HEK293 (cell line): ENCODE measurements around the gene CHST14.

ENCODE experiments used
- CTCF ChIA-PET: fragments of 350-600 bp; formaldehyde crosslinking; extraction: SDS; loops from one replicate; lab custom pipeline; 2021; ENCODE audit warnings: antibody characterized with exemption; lab: Yijun Ruan, JAX
- POLR2A ChIA-PET: fragments of 300-600 bp; formaldehyde crosslinking; extraction: SDS; loops from one replicate; lab custom pipeline; 2020; ENCODE audit warnings: antibody characterized with exemption, inconsistent platforms; lab: Yijun Ruan, JAX
- H3K27ac ChIP-seq: fragments of 200-500 bp; sonication (Bioruptor generic); 2 replicates; pipeline ENCODE4 v1.5.1; 2014; ENCODE audit warnings: low read depth, low read length, control low read depth, inconsistent platforms; ENCODE audit errors: extremely low read depth
- H3K36me3 ChIP-seq, 2 experiments: fragments of 200-500 bp in 1 of 2; sonication (Bioruptor generic) in 1 of 2; 1 replicate in 1 of 2; 2 replicates in 1 of 2; pipeline ENCODE4 v1.5.1; 2014 to 2017; ENCODE audit warnings: inconsistent platforms in 2 of 2, low read length in 2 of 2; ENCODE audit not compliant: control insufficient read depth in 2 of 2, insufficient read depth in 1 of 2
- H3K4me1 ChIP-seq: fragments of 200-500 bp; sonication (Bioruptor generic); 2 replicates; pipeline ENCODE4 v1.5.1; 2014; ENCODE audit warnings: mild to moderate bottlenecking, low read length, inconsistent platforms; ENCODE audit not compliant: control insufficient read depth, insufficient read depth
- H3K4me3 ChIP-seq: 2 replicates; pipeline ENCODE4 v1.5.1; 2011; ENCODE audit warnings: low read depth, mild to moderate bottlenecking, control low read depth, low read length, moderate library complexity
- H3K9me3 ChIP-seq: fragments of 200-500 bp; sonication (Bioruptor generic); 2 replicates; pipeline ENCODE4 v1.5.1; 2014; ENCODE audit warnings: low read depth, low read length, inconsistent platforms; ENCODE audit not compliant: control insufficient read depth, insufficient read depth
- SETDB1 ChIP-seq: IDR thresholded peaks from one replicate; pipeline ENCODE4 v1.6.1; 2017; ENCODE audit warnings: mild to moderate bottlenecking, low read length, moderate library complexity, mixed read lengths; ENCODE audit not compliant: insufficient read length
- YY1 ChIP-seq: fragments of 450-650 bp; formaldehyde crosslinking; IDR thresholded peaks from 2 replicates; pipeline ENCODE4 v1.5.1; 2018; ENCODE audit warnings: missing biosample characterization, missing genetic modification characterization
- ZBTB1 ChIP-seq: fragments of 450-650 bp; formaldehyde crosslinking; IDR thresholded peaks from 2 replicates; pipeline ENCODE4 v1.5.1; 2016; ENCODE audit warnings: missing biosample characterization, missing genetic modification characterization
- ZBTB20 ChIP-seq: fragments of 450-650 bp; formaldehyde crosslinking; IDR thresholded peaks from 2 replicates; pipeline ENCODE4 v1.5.1; 2016; ENCODE audit warnings: missing biosample characterization, missing genetic modification characterization
- ZFP37 ChIP-seq: fragments of 450-650 bp; formaldehyde crosslinking; IDR thresholded peaks from 2 replicates; pipeline ENCODE4 v1.5.1; 2016; ENCODE audit warnings: missing biosample characterization, missing genetic modification characterization
- ZFP41 ChIP-seq: fragments of 450-650 bp; formaldehyde crosslinking; IDR thresholded peaks from 2 replicates; pipeline ENCODE4 v1.5.1; 2016; ENCODE audit warnings: missing biosample characterization, missing genetic modification characterization, borderline replicate concordance
- ZNF138 ChIP-seq: fragments of 450-650 bp; formaldehyde crosslinking; IDR thresholded peaks from 2 replicates; pipeline ENCODE4 v1.5.1; 2016; ENCODE audit warnings: missing biosample characterization, missing genetic modification characterization, borderline replicate concordance
- ZNF140 ChIP-seq: fragments of 450-650 bp; formaldehyde crosslinking; IDR thresholded peaks from 2 replicates; pipeline ENCODE4 v1.5.1; 2016; ENCODE audit warnings: missing biosample characterization, missing genetic modification characterization
- ZNF157 ChIP-seq: fragments of 450-650 bp; formaldehyde crosslinking; IDR thresholded peaks from 2 replicates; pipeline ENCODE4 v1.5.1; 2016; ENCODE audit warnings: missing biosample characterization, missing genetic modification characterization
- ZNF302 ChIP-seq: fragments of 450-650 bp; formaldehyde crosslinking; IDR thresholded peaks from 2 replicates; pipeline ENCODE4 v1.5.1; 2016; ENCODE audit warnings: missing biosample characterization, missing genetic modification characterization, low read depth
- ZNF404 ChIP-seq: fragments of 450-650 bp; formaldehyde crosslinking; IDR thresholded peaks from 2 replicates; pipeline ENCODE4 v1.5.1; 2017; ENCODE audit warnings: missing biosample characterization, missing genetic modification characterization
- ZNF488 ChIP-seq: fragments of 450-650 bp; formaldehyde crosslinking; IDR thresholded peaks from 2 replicates; pipeline ENCODE4 v1.5.1; 2016; ENCODE audit warnings: missing biosample characterization, missing genetic modification characterization
- ZNF514 ChIP-seq: fragments of 450-650 bp; formaldehyde crosslinking; IDR thresholded peaks from 2 replicates; pipeline ENCODE4 v1.5.1; 2016; ENCODE audit warnings: missing biosample characterization, missing genetic modification characterization
- ZNF518A ChIP-seq: fragments of 450-650 bp; formaldehyde crosslinking; conservative IDR thresholded peaks from 2 replicates; pipeline ENCODE4 v1.5.1; 2016; ENCODE audit warnings: low read depth, missing biosample characterization, missing genetic modification characterization
- ZNF529 ChIP-seq: fragments of 450-650 bp; formaldehyde crosslinking; IDR thresholded peaks from 2 replicates; pipeline ENCODE4 v1.5.1; 2017; ENCODE audit warnings: missing genetic modification characterization, missing biosample characterization; ENCODE audit not compliant: insufficient replicate concordance
- ZNF544 ChIP-seq: fragments of 450-650 bp; formaldehyde crosslinking; IDR thresholded peaks from 2 replicates; pipeline ENCODE4 v1.5.0; 2017; ENCODE audit warnings: missing biosample characterization, missing genetic modification characterization
- ZNF558 ChIP-seq: fragments of 450-650 bp; formaldehyde crosslinking; IDR thresholded peaks from 2 replicates; pipeline ENCODE4 v1.5.1; 2016; ENCODE audit warnings: missing biosample characterization, missing genetic modification characterization
- ZNF621 ChIP-seq: fragments of 450-650 bp; formaldehyde crosslinking; IDR thresholded peaks from 2 replicates; pipeline ENCODE4 v1.5.1; 2017; ENCODE audit warnings: missing biosample characterization, missing genetic modification characterization
- ZNF664 ChIP-seq: fragments of 450-650 bp; formaldehyde crosslinking; IDR thresholded peaks from 2 replicates; pipeline ENCODE4 v1.5.1; 2016; ENCODE audit warnings: missing biosample characterization, missing genetic modification characterization
- TF ChIP-seq, protein P1 (sequence below): fragments of 450-650 bp; formaldehyde crosslinking; IDR thresholded peaks from 2 replicates; pipeline ENCODE4 v1.5.1; 2017; ENCODE audit warnings: missing biosample characterization, mild to moderate bottlenecking, missing genetic modification characterization, moderate library complexity
- TF ChIP-seq, protein P2 (sequence below): fragments of 450-650 bp; formaldehyde crosslinking; IDR thresholded peaks from 2 replicates; pipeline ENCODE4 v1.5.1; 2016; ENCODE audit warnings: missing biosample characterization, missing genetic modification characterization

The CHST14 gene

DNA sequence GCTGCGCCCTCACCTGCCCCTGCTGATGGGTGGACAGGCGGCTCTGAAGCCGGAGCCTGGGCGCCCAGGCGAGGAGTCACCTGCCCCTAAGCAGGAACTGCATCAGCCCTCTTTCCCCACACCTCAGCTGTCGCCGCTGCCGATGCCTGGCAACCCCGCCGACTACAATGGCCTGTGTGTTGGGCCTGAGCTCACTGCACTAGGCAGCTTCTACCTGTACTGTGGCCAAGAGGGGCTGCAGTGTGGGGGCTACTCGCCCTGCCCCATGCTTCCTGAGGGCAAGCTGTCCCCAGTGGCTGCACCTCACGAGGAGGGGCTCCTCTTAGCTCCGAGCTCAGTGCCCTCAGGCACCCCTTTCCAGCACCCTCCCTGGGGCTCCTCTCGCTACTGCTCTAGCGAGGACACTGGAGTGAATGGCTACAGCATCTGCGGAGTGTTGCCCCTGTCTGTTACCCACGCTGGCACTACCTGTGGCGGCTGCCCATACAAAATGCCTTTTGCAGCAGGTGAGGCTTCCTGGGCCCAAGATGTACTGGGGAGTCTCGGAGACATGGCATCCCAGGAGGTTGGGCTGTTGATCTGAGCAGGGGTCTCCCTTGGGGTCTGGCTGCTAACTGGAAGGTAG is 11.3 kb upstream of the CHST14 start:
- POLR2A ChIA-PET, result interaction anchor here (0.8 kb wide), 1 partner anchor 18 kb away, joined by 3 read pairs; the partner anchor contains the start of gene BAHD1
- TF ChIP-seq ZNF621 (tag by site-specific recombination) (no peak), ZNF558 (no peak), ZBTB1 (tag by site-specific recombination) (no peak)
- TF ChIP-seq, all 188 proteins: peak for 0
- H3K9me3 ChIP-seq, result no peaks in the 10 kb centered on the region
- CTCF ChIA-PET, result no interaction called here
- H3K27ac ChIP-seq, result no peak overlapping the region
- no peak overlapping the region for H3K4me3 ChIP-seq
- peaks cover 0 to 47% of the 10 kb centered on the region in 2 experiments; a peak in 2 of 3 replicates for H3K36me3 ChIP-seq
- peaks cover 2% of the 10 kb centered on the region; the same call in 1 of the 2 replicates for H3K4me1 ChIP-seq

DNA sequence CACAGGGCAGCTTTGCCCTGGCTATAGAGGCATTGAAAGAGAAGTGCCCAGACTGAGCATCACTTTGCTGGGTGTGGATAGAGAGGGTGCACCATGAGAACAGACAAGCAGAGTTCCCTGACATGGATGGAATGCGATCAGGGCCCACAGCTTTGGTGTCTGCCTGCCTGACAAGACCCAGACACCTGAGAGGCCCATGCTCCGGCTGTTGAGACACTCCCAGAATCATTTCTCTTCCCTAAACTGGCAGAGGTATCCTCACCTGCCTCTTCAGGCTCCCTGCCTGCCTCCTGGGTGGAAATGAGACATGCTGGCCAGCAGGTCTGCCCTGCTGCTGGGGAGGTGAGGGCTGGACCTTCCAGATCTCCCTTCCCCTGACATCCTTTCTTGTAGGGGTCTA is 10.4 kb upstream of the CHST14 start:
- Histone ChIP-seq H3K36me3 (peaks cover 0 to 56% of the 10 kb centered on the region in 2 experiments; a peak in 2 of 3 replicates), H3K27ac (no peak overlapping the region), H3K4me1 (no peaks in the 10 kb centered on the region), H3K4me3 (no peak overlapping the region), H3K9me3 (no peaks in the 10 kb centered on the region)
- POLR2A ChIA-PET, result no interaction called here
- CTCF ChIA-PET, result no interaction called here
- TF ChIP-seq ZNF529 (tag by site-specific recombination), result no peak
- no peak for TF ChIP-seq YY1 (tag by site-specific recombination)
- no peak for TF ChIP-seq ZNF664 (tag by site-specific recombination)
- no peak for TF ChIP-seq ZNF544 (tag by site-specific recombination)
- no peak for TF ChIP-seq ZNF488
- TF ChIP-seq, protein P1, sequence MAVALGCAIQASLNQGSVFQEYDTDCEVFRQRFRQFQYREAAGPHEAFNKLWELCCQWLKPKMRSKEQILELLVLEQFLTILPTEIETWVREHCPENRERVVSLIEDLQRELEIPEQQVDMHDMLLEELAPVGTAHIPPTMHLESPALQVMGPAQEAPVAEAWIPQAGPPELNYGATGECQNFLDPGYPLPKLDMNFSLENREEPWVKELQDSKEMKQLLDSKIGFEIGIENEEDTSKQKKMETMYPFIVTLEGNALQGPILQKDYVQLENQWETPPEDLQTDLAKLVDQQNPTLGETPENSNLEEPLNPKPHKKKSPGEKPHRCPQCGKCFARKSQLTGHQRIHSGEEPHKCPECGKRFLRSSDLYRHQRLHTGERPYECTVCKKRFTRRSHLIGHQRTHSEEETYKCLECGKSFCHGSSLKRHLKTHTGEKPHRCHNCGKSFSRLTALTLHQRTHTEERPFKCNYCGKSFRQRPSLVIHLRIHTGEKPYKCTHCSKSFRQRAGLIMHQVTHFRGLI (tag by site-specific recombination), result no peak
- TF ChIP-seq ZNF514 (tag by site-specific recombination), result no peak
- TF ChIP-seq ZBTB20 (tag by site-specific recombination), result no peak
- TF ChIP-seq ZNF157 (tag by site-specific recombination), result no peak
- TF ChIP-seq ZNF302 (tag by site-specific recombination), result no peak
- TF ChIP-seq, protein P2, sequence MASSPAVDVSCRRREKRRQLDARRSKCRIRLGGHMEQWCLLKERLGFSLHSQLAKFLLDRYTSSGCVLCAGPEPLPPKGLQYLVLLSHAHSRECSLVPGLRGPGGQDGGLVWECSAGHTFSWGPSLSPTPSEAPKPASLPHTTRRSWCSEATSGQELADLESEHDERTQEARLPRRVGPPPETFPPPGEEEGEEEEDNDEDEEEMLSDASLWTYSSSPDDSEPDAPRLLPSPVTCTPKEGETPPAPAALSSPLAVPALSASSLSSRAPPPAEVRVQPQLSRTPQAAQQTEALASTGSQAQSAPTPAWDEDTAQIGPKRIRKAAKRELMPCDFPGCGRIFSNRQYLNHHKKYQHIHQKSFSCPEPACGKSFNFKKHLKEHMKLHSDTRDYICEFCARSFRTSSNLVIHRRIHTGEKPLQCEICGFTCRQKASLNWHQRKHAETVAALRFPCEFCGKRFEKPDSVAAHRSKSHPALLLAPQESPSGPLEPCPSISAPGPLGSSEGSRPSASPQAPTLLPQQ (tag by site-specific recombination), result no peak
- no peak for TF ChIP-seq ZNF140 (tag by site-specific recombination)
- TF ChIP-seq ZFP37 (tag by site-specific recombination), result no peak
- no peak for TF ChIP-seq ZNF404 (tag by site-specific recombination)

- ChIA-PET CTCF (interaction anchor here (0.5 to 0.8 kb wide), 2 partner anchors 16 to 437 kb away, joined by 3 read pairs; no protein-coding TSS in a partner anchor), POLR2A (no interaction called here)
- Histone ChIP-seq H3K4me1 (no peaks in the 10 kb centered on the region), H3K36me3 (peaks cover 0 to 68% of the 10 kb centered on the region in 2 experiments; a peak in 2 of 3 replicates), H3K4me3 (no peak overlapping the region), H3K27ac (no peak overlapping the region), H3K9me3 (no peaks in the 10 kb centered on the region)
- TF ChIP-seq, protein P2 (tag by site-specific recombination), result no peak
- TF ChIP-seq ZNF138 (tag by site-specific recombination) (no peak), SETDB1 (no peak), ZNF518A (tag by site-specific recombination) (no peak), ZFP41 (tag by site-specific recombination) (no peak)
Observed at GRCh38 chr15:40461958-40462357, 8.8 kb upstream of the CHST14 start.
